B cell (primary cell): ENCODE data around the gene MRPL41.

Experiments used
- EZH2 ChIP-seq: IDR thresholded peaks from 2 replicates; pipeline ENCODE4 v1.6.1; 2012; ENCODE audit warnings: borderline replicate concordance, low read depth, mild to moderate bottlenecking, moderate library complexity, low read length; ENCODE audit not compliant: insufficient read depth, poor library complexity, severe bottlenecking
- TF ChIP-seq, protein P1 (sequence below): fragments of 200-600 bp; IDR thresholded peaks from one replicate; pipeline ENCODE4 v1.8.0; 2022; ENCODE audit warnings: antibody characterized with exemption, mild to moderate bottlenecking

DNA sequence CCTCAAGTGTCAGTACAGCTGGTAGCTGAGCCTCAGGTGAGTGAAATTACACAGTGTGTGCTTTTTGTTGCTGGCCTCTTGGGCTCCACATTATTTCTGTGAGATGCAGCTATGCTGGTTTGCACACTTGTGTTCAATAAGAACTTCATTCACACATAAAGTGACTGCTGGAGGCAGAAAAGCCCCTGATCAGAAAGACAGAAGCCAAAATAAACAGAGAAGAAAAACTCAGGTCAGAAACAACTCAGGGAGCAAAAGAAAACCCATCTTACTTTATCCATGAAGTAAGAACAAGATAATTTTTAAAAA is 16.6 kb upstream of the MRPL41 start:
- TF ChIP-seq, protein P1, sequence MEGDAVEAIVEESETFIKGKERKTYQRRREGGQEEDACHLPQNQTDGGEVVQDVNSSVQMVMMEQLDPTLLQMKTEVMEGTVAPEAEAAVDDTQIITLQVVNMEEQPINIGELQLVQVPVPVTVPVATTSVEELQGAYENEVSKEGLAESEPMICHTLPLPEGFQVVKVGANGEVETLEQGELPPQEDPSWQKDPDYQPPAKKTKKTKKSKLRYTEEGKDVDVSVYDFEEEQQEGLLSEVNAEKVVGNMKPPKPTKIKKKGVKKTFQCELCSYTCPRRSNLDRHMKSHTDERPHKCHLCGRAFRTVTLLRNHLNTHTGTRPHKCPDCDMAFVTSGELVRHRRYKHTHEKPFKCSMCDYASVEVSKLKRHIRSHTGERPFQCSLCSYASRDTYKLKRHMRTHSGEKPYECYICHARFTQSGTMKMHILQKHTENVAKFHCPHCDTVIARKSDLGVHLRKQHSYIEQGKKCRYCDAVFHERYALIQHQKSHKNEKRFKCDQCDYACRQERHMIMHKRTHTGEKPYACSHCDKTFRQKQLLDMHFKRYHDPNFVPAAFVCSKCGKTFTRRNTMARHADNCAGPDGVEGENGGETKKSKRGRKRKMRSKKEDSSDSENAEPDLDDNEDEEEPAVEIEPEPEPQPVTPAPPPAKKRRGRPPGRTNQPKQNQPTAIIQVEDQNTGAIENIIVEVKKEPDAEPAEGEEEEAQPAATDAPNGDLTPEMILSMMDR = peak; percentile 1
- TF ChIP-seq EZH2 = no peak
